GM20431 (cell line): Measurements from ENCODE around the gene HMCN2.

Experiments
- in situ Hi-C: fragments of 300-500 bp; cut with MseI, MboI; formaldehyde crosslinking; loops from one replicate; pipeline ENCODE4 v1.15.0; 2020; ENCODE audit warnings: low sequenced_read_pairs; ENCODE audit not compliant: unreplicated experiment

HMCN2 gene

DNA sequence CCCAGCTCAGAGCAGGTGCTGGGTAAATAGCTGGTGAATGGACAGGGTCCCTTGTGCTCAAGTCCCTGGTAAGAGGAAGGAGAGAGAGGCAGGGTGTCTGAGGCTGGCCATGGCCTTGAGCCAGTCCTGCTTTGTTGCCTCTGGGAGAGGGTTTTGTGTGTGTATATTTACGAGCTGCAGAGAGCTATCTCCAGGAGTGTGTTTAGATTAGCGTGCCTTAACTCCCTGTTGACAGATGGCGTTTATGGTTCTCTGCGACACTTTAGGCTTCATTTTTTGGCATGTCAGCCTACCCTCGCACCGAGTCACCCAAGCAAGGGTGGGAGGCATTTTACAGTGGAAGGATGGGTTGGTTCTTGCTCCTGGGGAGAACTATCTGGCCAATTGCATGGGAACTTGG is 22.2 kb downstream of the HMCN2 start:
- in situ Hi-C loops, result no loop called here

- in situ Hi-C loops, result no loop called here
Observed at GRCh38 chr9:130288393-130288792, 22.8 kb downstream of the HMCN2 start.

- in situ Hi-C loops, result no loop called here
Observed at GRCh38 chr9:130288926-130289690, 23.5 kb downstream of the HMCN2 start.

DNA sequence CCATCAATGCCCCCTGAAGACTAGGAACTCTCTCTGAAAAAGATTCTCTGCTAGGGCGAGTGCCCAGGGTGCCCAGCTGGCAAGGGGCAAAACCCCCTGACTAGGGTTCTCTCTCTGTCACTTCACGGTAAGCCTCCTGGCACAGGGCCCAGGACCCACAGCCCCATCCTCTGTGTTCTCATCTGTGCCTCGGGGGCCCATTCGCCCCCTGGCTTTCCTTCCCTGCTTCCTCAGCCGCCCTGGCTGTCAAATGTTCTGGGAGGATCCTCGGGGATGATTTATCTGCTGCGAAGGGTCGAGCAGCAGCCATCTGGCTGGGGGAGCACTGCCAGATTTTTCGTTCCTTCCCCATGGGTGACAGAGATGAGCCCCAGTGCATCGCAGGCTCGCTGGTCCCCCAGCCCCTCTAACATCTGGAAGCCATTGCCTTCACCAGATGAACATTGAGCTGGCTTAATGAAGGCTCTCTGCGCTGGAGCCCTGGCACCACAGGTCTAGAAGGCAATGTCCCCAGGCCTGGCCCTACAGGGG is 24.2 kb downstream of the HMCN2 start:
- in situ Hi-C loops, result no loop called here

DNA sequence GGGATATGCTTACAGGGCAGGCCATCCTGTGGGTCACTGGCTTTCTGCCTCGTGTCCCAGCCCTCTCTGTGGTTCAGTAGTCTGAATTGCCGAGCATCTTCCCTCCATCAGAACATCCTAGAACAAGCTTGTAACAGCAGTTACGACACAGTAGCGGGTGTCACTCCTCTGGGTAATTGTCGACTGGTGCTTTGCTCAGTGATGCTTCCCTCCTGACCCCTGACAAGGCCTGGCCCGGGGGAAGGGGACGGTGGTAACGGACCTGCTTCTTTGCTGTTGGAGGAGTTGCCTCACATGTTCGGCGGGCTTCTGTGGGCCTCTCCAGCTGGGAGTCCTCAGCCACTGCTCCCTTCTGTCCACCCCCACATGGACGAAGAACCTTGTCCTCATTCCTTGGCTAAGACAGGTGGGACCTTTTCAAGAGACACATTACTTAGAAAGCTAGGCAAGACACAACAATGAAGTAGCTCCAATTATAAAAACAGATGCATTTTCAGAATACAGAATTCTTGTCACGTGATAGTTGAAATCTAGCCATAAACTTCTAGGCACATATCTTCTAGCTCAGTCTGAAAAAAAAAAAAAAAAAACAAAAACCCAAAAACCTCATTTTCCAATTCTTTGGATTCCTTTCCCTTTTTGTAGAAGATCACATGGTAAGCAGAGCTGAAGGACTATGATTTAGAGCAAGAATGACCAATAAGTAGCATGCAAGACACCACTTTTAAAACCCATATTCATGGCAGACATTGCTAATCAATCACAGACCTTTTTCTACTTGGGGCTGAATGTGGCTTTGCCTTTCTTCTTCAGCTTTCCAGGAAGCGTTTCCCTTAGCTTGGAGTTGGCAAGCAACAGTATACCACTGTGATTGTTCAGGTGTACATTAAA is 25.0 kb downstream of the HMCN2 start:
- in situ Hi-C loops, result no loop called here

- in situ Hi-C loops, result no loop called here
Observed at GRCh38 chr9:130291474-130291873, 25.9 kb downstream of the HMCN2 start.

GRCh38 chr9:130292106-130292505 is 26.5 kb downstream of the HMCN2 start:
- in situ Hi-C loops, result no loop called here

- in situ Hi-C loops, result no loop called here
Observed at GRCh38 chr9:130294664-130295063, 29.1 kb downstream of the HMCN2 start.

- in situ Hi-C loops, result no loop called here
Observed at GRCh38 chr9:130295431-130295830, 29.9 kb downstream of the HMCN2 start.

DNA sequence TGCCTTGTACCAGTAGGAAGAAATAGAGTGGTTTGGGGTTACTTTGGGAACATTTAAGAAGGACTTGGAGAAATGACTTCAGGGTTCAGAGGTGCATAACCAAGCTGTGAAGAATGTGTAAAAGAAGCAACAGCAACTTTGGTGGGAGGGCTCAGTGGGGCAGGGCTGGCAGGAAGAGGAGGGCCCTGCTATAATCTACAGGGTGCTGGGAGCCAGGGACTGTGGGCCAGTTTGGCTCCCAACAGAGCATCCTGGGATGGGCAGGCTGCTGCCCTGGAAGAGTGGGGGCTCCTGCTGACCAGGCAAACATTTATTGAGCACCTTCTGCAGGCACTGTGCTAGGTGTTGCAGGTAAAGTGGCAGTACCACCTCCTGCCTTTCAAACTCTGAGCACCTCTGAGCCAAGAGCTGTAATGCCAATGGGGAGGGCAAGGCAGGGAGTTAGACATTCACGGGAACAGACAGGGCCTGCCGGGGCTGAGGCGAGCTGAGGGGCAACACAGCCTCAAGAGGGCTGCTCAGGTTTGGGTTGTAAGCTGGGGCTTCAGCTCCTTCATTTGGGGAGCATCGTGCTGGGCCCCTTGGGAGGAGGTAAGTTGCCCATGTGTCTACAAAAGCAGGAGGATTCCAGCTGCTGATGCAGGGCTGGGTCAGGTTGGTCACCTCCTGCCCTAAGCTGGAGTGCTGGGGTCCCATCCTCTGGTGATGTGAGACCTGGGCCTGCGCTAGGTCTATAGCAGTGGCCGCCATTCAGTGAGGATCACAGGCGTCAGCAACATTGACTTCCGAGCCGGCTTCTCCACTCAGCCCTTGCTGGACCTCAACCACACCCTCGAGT is 30.6 kb downstream of the HMCN2 start:
- in situ Hi-C loops, result no loop called here

DNA sequence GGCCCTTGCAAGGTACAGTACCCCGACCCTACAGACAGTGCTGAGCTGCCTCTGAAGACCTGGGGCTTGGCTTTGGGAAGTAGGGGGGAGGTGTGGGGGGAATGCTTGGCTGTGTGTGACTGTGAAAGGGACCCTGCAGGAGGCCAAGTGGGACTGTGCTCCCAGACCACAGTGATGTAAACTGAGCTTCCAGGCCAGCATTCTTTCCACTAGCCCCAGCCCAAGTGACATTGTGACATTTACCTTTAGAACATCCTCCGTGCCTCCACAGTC is 31.2 kb downstream of the HMCN2 start:
- in situ Hi-C loops, result no loop called here

DNA sequence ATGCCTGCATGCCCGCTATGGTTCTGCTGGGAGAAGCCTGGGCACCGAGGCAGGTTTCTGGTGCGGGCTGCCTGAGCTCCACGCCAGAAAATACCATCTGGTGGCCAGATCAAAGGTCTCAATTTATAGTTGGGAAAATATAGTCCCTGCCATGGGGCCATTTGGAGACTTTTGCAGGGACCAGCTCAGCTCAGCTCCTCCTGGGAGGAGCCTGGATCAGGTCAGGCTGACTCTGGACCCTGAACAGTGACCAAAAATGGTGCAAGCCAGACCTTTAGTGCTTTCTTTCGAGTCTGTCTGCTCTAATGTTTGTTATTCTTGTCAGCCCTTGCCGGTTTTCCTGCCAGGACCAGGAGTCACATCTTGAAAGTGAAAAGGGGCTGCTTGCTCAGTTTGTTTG is 31.8 kb downstream of the HMCN2 start:
- in situ Hi-C loops, result no loop called here

- in situ Hi-C loops, result no loop called here
Observed at GRCh38 chr9:130298662-130299279, 33.2 kb downstream of the HMCN2 start.

DNA sequence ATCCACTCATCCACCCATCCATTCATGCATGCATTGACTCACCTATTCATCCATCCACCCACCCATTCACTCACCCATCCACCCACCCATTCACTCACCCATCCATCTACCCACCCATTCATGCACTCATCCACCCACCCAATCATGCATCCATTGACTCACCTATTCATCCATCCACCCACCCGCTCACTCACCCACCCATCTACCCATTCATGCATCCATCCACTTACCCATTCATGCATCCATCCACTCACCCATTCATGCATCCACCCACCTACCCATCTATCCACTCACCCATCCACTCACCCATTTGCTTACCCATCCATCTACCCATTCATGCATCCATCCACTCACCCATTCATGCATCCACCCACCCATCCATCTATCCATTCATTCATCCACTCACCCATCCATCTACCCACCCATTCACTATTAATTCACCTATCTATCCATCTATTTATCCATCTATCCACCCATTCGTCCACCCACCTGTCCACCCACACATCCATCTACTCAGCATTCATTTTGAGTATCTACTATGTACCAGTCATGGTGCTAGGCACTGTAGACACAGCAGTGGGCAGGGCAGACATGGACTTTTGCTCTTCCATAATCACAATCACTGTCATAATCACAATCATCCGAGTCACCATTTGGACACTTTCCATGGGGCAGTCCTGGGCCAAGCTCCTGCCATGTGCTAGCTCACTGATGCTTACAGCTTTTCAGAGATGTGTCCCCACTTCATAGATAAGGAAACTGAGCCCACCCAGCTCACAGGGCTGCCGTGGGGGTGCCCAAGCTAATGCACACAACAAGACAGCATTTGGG is 34.4 kb downstream of the HMCN2 start:
- in situ Hi-C loops, result no loop called here

GRCh38 chr9:130300739-130301138 is 35.2 kb downstream of the HMCN2 start:
- in situ Hi-C loops, result no loop called here

DNA sequence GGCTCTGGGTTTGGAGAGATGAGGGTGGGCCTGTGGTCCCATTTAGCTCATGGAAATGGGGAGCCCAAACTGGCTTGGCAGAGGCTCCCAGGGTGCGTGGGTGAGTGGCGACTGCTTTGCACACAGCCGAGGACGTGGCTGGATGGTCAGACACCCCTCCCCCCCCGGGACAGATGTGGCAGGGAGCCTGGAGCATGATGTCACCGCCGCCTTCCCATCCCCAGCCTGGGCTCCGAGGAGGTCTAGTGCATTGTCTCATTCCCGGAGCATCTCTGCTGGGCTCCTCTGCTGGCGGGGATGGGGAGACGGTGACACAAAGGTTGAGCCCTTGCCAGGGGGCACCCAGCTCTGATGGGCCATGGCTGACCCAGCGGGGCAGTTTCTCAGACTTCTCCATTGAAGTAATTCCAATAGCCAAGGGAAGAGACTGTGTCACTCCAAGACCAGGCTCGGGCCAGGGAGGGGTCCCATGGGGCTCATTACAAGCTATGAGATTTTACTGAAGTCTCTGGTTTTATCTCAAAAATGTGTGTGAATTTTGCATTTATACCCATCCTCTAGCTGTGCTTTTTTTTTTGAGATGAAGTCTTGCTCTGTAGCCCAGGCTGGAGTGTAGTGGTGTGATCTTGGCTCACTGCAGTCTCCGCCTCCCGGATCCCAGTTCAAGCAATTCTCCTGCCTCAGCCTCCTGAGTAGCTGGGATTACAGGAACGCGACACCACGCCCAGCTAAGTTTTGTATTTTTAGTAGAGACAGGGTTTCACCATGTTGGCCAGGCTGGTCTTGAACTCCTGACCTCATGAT is 36.1 kb downstream of the HMCN2 start:
- in situ Hi-C loops, result no loop called here

DNA sequence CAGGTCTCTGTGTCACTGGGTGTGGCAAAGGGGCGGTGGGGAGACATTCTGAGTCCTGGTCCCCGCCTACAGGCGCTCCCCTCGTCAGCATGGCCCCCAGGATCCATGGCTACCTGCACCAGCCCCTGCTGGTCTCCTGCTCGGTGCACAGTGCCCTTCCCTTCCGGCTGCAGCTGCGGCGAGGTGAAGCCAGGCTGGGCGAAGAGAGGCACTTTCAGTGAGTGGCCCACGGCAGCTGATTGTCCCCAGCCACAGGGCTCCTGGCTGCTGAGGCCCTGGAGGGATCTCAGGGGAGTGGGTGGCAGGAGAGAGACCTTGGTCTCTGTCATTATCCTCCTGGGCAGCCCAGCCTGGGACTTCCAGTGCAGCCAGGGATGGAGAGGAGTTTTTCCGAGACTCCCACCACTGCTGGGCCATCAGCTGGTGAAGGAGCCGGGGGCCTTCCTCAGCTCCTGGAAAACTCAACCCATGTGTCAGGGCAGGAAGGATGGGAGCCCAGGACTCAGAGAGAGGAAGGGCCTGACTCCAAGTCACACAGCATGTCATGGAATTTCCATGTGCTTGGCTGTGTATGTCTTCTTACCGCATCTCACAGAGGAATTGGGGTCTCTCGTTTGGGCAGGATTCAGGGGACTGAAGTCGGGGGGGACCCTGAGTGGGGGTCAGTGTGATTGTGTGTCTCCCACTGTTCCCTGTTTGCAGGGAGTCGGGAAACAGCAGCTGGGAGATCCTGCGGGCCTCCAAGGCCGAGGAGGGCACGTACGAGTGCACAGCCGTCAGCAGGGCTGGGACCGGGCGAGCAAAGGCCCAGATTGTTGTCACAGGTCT is 37.4 kb downstream of the HMCN2 start:
- in situ Hi-C loops, result no loop called here

DNA sequence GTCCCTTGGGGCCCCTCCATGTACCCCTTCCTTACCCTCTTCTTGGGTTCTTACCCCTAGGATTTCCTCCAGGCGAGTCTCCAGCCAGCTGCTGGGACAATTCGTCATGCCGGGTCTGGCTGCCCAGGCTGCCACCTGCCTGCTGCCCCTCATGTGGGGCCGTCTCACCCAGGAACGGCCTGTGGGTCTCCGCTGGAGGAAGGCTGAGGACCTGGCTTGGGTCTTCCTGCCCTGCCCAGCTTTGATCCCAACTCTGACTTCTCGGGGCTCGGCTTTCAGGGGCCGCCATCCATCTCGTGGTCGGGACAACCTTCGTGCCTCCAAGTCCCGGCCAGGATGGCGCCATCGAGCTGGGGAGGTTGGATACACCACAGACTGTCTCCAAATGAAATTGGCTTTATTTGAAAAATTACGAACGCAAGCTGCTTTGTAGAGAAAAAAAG is 38.1 kb downstream of the HMCN2 start:
- in situ Hi-C loops, result no loop called here
